GM23338 (cell line): ENCODE data around the gene MROH7. TPM values are rescaled to one million over a fixed set of nuclear protein-coding genes. Genes with fewer than 3 reads are reported as not detected.

Experiments used
- ATAC-seq: fragments of 200-7000 bp; cut with Tn5 transposase; 3 replicates; pipeline ENCODE4 v1.9.1; 2020
- DNase-seq: peaks from one replicate; pipeline ENCODE4 v3.0.0-alpha.2; 2015; ENCODE audit warnings: low spot score
- H2AFZ ChIP-seq: fragments of 200-600 bp; sonication (generic); 2 replicates; pipeline ENCODE4 v1.8.0; 2016; ENCODE audit warnings: antibody characterized with exemption, mild to moderate bottlenecking, moderate library complexity
- H3F3A ChIP-seq: fragments of 200-600 bp; sonication (generic); replicated peaks from 2 replicates; pipeline ENCODE4 v1.8.0; 2017; ENCODE audit warnings: antibody characterized with exemption, mixed run types, low read depth
- H3K27ac ChIP-seq: fragments of 200-600 bp; sonication (generic); 2 replicates; pipeline ENCODE4 v1.6.1; 2016; ENCODE audit warnings: low read depth
- H3K27me3 ChIP-seq: fragments of 200-600 bp; sonication (generic); 2 replicates; pipeline ENCODE4 v1.8.0; 2016; ENCODE audit warnings: mild to moderate bottlenecking, mixed run types, moderate library complexity; ENCODE audit not compliant: insufficient read depth
- H3K36me3 ChIP-seq: fragments of 200-600 bp; sonication (generic); 2 replicates; pipeline ENCODE4 v1.8.0; 2016; ENCODE audit warnings: mild to moderate bottlenecking; ENCODE audit not compliant: insufficient read depth
- H3K4me1 ChIP-seq: fragments of 200-600 bp; sonication (generic); 2 replicates; pipeline ENCODE4 v1.8.0; 2016; ENCODE audit warnings: mild to moderate bottlenecking, moderate library complexity; ENCODE audit not compliant: insufficient read depth
- H3K4me2 ChIP-seq: fragments of 200-600 bp; sonication (generic); 2 replicates; pipeline ENCODE4 v1.7.1; 2017; ENCODE audit warnings: mixed run types
- H3K4me3 ChIP-seq: fragments of 200-600 bp; sonication (generic); 2 replicates; pipeline ENCODE4 v1.6.1; 2016; ENCODE audit warnings: mixed run types
- H3K79me2 ChIP-seq: fragments of 200-600 bp; sonication (generic); replicated peaks from 2 replicates; pipeline ENCODE4 v1.8.0; 2017; ENCODE audit warnings: mild to moderate bottlenecking; ENCODE audit not compliant: insufficient read depth
- H3K9me2 ChIP-seq: fragments of 200-600 bp; sonication (generic); 2 replicates; pipeline ENCODE4 v1.8.0; 2017; ENCODE audit not compliant: insufficient read depth
- H4K20me1 ChIP-seq: fragments of 200-600 bp; sonication (generic); replicated peaks from 2 replicates; pipeline ENCODE4 v1.8.0; 2017; ENCODE audit warnings: mild to moderate bottlenecking; ENCODE audit not compliant: insufficient read depth
- H3K27ac Mint-ChIP-seq: 2 replicates; pipeline ENCODE4 v1.8.0; 2020; ENCODE audit warnings: inconsistent platforms, mild to moderate bottlenecking, moderate library complexity, mixed read lengths
- H3K27me3 Mint-ChIP-seq: 3 replicates; pipeline ENCODE4 v1.8.0; 2022; ENCODE audit warnings: low read depth, mild to moderate bottlenecking, moderate library complexity, mixed read lengths, inconsistent platforms; ENCODE audit not compliant: insufficient read depth, poor library complexity
- H3K36me3 Mint-ChIP-seq: 3 replicates; pipeline ENCODE4 v1.8.0; 2021; ENCODE audit warnings: low read depth, mild to moderate bottlenecking, inconsistent platforms, moderate library complexity, mixed read lengths
- H3K4me1 Mint-ChIP-seq: 3 replicates; pipeline ENCODE4 v1.8.0; 2020; ENCODE audit warnings: mild to moderate bottlenecking, inconsistent platforms, mixed read lengths
- H3K4me3 Mint-ChIP-seq: 3 replicates; pipeline ENCODE4 v1.8.0; 2021; ENCODE audit warnings: moderate library complexity, mild to moderate bottlenecking, inconsistent platforms, mixed read lengths
- H3K9me3 Mint-ChIP-seq: 3 replicates; pipeline ENCODE4 v1.8.0; 2020; ENCODE audit warnings: moderate library complexity, mild to moderate bottlenecking, inconsistent platforms, mixed read lengths
- EZH2 ChIP-seq: fragments of 200-600 bp; sonication (generic); IDR thresholded peaks from one replicate; pipeline ENCODE4 v1.8.0; 2017; ENCODE audit warnings: antibody characterized with exemption, mild to moderate bottlenecking, low read depth; ENCODE audit not compliant: unreplicated experiment
- EZH2phosphoT487 ChIP-seq: fragments of 200-600 bp; sonication (generic); IDR thresholded peaks from one replicate; pipeline ENCODE4 v1.8.1; 2018; ENCODE audit warnings: antibody characterized with exemption; ENCODE audit not compliant: unreplicated experiment
- JUNB ChIP-seq: IDR thresholded peaks from one replicate; pipeline ENCODE4 v1.6.1; 2016; ENCODE audit warnings: antibody characterized with exemption; ENCODE audit not compliant: unreplicated experiment
- NANOG ChIP-seq: IDR thresholded peaks from 2 replicates; pipeline ENCODE4 v1.6.1; 2016; ENCODE audit warnings: antibody characterized with exemption, borderline replicate concordance
- ZNF114 ChIP-seq: fragments of 250-450 bp; sonication (Bioruptor Pico); IDR thresholded peaks from 2 replicates; pipeline ENCODE4 v1.5.0; 2020; ENCODE audit warnings: mild to moderate bottlenecking, moderate library complexity
- polyA plus RNA-seq: library from polyadenylated mRNA; unstranded; fragments of >200 nt; fragmentation: Nextera tagmentation; extraction: Ambion mirVana; gene quantifications from 2 replicates; pipeline ENCODE4 v1.2.1, GENCODE V29; 2016
- total RNA-seq: library from RNA; depleted of rRNA; stranded (reverse); fragments of >200 nt; shearing (Covaris generic); gene quantifications from 2 replicates; pipeline ENCODE4 v1.2.3, GENCODE V29; 2014
- TF ChIP-seq, protein P1 (sequence below): fragments of 250-450 bp; sonication (Bioruptor Pico); IDR thresholded peaks from 2 replicates; pipeline ENCODE4 v1.5.0; 2020; ENCODE audit warnings: mild to moderate bottlenecking, moderate library complexity

The MROH7 gene
- total and polyA plus RNA-seq, 2 experiments from 2014 or later = 0.17 TPM; not detected in 1

DNA sequence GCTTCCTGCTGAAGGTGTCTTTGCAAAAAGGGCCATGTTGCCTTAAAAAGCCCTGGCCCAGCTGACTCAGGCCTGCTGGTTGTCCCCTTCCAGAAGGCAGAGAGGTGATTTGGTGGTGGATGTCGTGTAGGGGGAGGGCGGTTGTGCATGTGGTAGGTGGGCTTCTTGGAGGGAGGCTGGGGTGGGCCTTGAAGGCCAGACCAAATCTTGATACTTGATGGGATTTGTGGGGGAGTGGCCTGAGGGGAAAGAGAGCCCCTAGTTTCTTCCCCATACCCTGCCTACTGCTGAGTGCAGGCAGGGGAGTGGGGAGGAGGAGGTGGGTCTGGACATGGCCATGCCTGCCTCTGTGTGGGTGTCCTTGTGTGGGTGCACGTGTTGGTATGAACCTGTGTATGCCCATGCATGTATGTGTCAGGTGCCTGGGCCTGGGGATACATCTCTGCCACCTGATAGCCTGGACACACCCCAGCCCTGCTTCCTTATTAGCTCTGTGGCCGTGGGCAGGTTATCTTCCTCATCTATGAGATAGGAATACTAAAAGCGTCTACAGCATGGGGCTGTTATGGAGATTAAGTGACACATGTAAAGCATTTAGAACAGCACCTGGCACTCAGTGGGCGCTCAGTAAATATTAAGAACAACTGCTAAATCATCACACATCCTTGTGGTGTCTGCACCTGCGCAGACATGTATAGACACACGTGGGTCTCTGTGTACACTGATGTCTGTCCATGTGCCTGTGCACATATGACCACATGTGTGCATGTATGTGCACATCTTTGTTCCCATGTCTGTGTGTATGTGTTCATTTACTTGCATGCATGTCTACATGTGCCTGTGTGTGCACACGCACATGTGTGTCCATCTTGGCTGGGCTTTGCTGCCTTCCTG is 35.2 kb upstream of the MROH7 start (continued):
- TF ChIP-seq, protein P1, sequence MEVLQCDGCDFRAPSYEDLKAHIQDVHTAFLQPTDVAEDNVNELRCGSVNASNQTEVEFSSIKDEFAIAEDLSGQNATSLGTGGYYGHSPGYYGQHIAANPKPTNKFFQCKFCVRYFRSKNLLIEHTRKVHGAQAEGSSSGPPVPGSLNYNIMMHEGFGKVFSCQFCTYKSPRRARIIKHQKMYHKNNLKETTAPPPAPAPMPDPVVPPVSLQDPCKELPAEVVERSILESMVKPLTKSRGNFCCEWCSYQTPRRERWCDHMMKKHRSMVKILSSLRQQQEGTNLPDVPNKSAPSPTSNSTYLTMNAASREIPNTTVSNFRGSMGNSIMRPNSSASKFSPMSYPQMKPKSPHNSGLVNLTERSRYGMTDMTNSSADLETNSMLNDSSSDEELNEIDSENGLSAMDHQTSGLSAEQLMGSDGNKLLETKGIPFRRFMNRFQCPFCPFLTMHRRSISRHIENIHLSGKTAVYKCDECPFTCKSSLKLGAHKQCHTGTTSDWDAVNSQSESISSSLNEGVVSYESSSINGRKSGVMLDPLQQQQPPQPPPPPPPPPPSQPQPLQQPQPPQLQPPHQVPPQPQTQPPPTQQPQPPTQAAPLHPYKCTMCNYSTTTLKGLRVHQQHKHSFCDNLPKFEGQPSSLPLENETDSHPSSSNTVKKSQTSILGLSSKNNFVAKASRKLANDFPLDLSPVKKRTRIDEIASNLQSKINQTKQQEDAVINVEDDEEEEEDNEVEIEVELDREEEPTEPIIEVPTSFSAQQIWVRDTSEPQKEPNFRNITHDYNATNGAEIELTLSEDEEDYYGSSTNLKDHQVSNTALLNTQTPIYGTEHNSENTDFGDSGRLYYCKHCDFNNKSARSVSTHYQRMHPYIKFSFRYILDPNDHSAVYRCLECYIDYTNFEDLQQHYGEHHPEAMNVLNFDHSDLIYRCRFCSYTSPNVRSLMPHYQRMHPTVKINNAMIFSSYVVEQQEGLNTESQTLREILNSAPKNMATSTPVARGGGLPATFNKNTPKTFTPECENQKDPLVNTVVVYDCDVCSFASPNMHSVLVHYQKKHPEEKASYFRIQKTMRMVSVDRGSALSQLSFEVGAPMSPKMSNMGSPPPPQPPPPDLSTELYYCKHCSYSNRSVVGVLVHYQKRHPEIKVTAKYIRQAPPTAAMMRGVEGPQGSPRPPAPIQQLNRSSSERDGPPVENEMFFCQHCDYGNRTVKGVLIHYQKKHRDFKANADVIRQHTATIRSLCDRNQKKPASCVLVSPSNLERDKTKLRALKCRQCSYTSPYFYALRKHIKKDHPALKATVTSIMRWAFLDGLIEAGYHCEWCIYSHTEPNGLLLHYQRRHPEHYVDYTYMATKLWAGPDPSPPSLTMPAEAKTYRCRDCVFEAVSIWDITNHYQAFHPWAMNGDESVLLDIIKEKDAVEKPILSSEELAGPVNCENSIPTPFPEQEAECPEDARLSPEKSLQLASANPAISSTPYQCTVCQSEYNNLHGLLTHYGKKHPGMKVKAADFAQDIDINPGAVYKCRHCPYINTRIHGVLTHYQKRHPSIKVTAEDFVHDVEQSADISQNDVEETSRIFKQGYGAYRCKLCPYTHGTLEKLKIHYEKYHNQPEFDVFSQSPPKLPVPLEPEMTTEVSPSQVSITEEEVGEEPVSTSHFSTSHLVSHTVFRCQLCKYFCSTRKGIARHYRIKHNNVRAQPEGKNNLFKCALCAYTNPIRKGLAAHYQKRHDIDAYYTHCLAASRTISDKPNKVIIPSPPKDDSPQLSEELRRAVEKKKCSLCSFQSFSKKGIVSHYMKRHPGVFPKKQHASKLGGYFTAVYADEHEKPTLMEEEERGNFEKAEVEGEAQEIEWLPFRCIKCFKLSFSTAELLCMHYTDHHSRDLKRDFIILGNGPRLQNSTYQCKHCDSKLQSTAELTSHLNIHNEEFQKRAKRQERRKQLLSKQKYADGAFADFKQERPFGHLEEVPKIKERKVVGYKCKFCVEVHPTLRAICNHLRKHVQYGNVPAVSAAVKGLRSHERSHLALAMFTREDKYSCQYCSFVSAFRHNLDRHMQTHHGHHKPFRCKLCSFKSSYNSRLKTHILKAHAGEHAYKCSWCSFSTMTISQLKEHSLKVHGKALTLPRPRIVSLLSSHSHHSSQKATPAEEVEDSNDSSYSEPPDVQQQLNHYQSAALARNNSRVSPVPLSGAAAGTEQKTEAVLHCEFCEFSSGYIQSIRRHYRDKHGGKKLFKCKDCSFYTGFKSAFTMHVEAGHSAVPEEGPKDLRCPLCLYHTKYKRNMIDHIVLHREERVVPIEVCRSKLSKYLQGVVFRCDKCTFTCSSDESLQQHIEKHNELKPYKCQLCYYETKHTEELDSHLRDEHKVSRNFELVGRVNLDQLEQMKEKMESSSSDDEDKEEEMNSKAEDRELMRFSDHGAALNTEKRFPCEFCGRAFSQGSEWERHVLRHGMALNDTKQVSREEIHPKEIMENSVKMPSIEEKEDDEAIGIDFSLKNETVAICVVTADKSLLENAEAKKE (CRISPR knock-in tag) = no peak

DNA sequence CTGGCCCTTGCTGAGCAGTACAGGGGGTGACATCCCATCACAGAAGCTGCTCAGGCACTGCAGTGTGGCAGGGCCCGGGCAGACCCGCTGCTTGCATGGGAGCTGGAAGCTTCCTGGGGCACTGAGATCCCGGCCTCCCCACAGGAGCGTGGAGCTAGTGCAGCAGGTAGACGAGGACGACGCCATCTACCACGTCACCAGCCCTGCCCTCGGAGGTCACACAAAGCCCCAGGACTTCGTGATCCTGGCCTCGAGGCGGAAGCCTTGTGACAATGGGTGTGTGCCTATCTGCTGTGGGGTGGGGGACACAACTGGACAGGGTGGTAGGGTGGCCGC is 34.6 kb upstream of the MROH7 start:
- H3K4me1 Mint-ChIP-seq = peaks cover 30% of the 10 kb centered on the region
- H3F3A ChIP-seq = no peaks in the 10 kb centered on the region
- no peaks in the 10 kb centered on the region for H3K79me2 ChIP-seq
- TF ChIP-seq JUNB = no peak
- TF ChIP-seq EZH2 = no peak
- TF ChIP-seq ZNF114 (CRISPR knock-in tag) = no peak
- TF ChIP-seq, protein P1 (CRISPR knock-in tag) = no peak
- no peak for TF ChIP-seq NANOG
- TF ChIP-seq EZH2phosphoT487 = no peak

More for the DNA sequence above, 34.6 kb upstream of the MROH7 start:
- H3K4me3 Mint-ChIP-seq = no peak overlapping the region
- DNase-seq = no peak
- Histone ChIP-seq H3K27ac (no peak overlapping the region), H2AFZ (no peak overlapping the region), H3K4me1 (peaks cover 4% of the 10 kb centered on the region; the same call in 1 of the 2 replicates), H3K27me3 (no peaks in the 10 kb centered on the region), H3K4me2 (no peak overlapping the region), H4K20me1 (no peaks in the 10 kb centered on the region), H3K9me2 (no peaks in the 10 kb centered on the region), H3K4me3 (no peak overlapping the region), H3K36me3 (no peaks in the 10 kb centered on the region)
- no peaks in the 10 kb centered on the region for H3K36me3 Mint-ChIP-seq
- no peak overlapping the region for H3K27ac Mint-ChIP-seq
- H3K9me3 Mint-ChIP-seq = no peaks in the 10 kb centered on the region
- H3K27me3 Mint-ChIP-seq = peaks cover 15% of the 10 kb centered on the region
- ATAC-seq = no peak
